Osteoblast (primary cell): Measurements from ENCODE around the gene CCDC12. TPM values are rescaled to one million over a fixed set of nuclear protein-coding genes. Genes with fewer than 3 reads are reported as not detected.

ENCODE experiments used
- DNase-seq: peaks from one replicate; pipeline ENCODE4 v3.0.0; 2011; ENCODE audit warnings: low spot score, mixed read lengths; ENCODE audit not compliant: insufficient read length; ENCODE audit errors: missing footprints
- H2AFZ ChIP-seq: 2 replicates; pipeline ENCODE4 v1.6.0; 2011; ENCODE audit warnings: mild to moderate bottlenecking, low read length
- H3K27ac ChIP-seq: 2 replicates; pipeline ENCODE4 v1.5.1; 2011; ENCODE audit warnings: mild to moderate bottlenecking, low read depth, low read length, moderate library complexity
- H3K27me3 ChIP-seq: 2 replicates; pipeline ENCODE4 v1.6.0; 2012; ENCODE audit warnings: mild to moderate bottlenecking, control low read depth, inconsistent platforms, low read length, moderate library complexity; ENCODE audit not compliant: insufficient read depth
- H3K36me3 ChIP-seq: 2 replicates; pipeline ENCODE4 v1.5.1; 2011; ENCODE audit warnings: mild to moderate bottlenecking, low read length, control low read depth, moderate library complexity; ENCODE audit not compliant: insufficient read depth
- H3K4me1 ChIP-seq: 2 replicates; pipeline ENCODE4 v1.5.1; 2011; ENCODE audit warnings: mild to moderate bottlenecking, low read length, control low read depth, moderate library complexity; ENCODE audit not compliant: insufficient read depth
- H3K4me2 ChIP-seq: 2 replicates; pipeline ENCODE4 v1.6.0; 2011; ENCODE audit warnings: mild to moderate bottlenecking, low read length; ENCODE audit not compliant: insufficient read depth
- H3K4me3 ChIP-seq: fragments of 200-600 bp; sonication (generic); 3 replicates; pipeline ENCODE4 v1.5.1; 2012; ENCODE audit warnings: mild to moderate bottlenecking, low read length, inconsistent platforms; ENCODE audit not compliant: insufficient read depth
- H3K79me2 ChIP-seq: 2 replicates; pipeline ENCODE4 v1.6.0; 2012; ENCODE audit warnings: mild to moderate bottlenecking, low read length, control low read depth, inconsistent platforms; ENCODE audit not compliant: insufficient read depth
- H3K9me3 ChIP-seq: 2 replicates; pipeline ENCODE4 v1.5.1; 2011; ENCODE audit warnings: low read depth, low read length, control low read depth
- H4K20me1 ChIP-seq: 2 replicates; pipeline ENCODE4 v1.6.0; 2012; ENCODE audit warnings: mild to moderate bottlenecking, low read length, control low read depth; ENCODE audit not compliant: insufficient read depth
- CTCF ChIP-seq: IDR thresholded peaks from 2 replicates; pipeline ENCODE4 v1.5.1; 2011; ENCODE audit warnings: mild to moderate bottlenecking, low read depth, low read length, moderate library complexity; ENCODE audit errors: extremely low read depth
- total RNA-seq: library from RNA; depleted of rRNA; stranded (reverse); fragments of >200 nt; gene quantifications from 2 replicates; pipeline ENCODE4 v1.2.3, GENCODE V29; 2012

CCDC12 gene
- total RNA-seq, 1 donor, result 20.6 TPM

- Histone ChIP-seq H3K36me3 (peaks cover 4% of the 10 kb centered on the region), H3K27ac (no peak overlapping the region), H3K4me1 (peaks cover 9% of the 10 kb centered on the region), H3K4me2 (no peak overlapping the region), H3K4me3 (no peak overlapping the region), H3K9me3 (no peaks in the 10 kb centered on the region), H3K79me2 (peaks cover 97% of the 10 kb centered on the region), H4K20me1 (peaks cover 84% of the 10 kb centered on the region), H2AFZ (no peak overlapping the region), H3K27me3 (no peaks in the 10 kb centered on the region)
- DNase-seq, result no peak
- TF ChIP-seq CTCF, result no peak
Observed at GRCh38 chr3:46957092-46957820, 19.3 kb downstream of the CCDC12 start.

- peaks cover 9% of the 10 kb centered on the region for H3K4me1 ChIP-seq
- TF ChIP-seq CTCF, result no peak
- H3K4me3 ChIP-seq, result no peak overlapping the region
- H3K9me3 ChIP-seq, result no peaks in the 10 kb centered on the region
- H3K4me2 ChIP-seq, result no peak overlapping the region
- no peaks in the 10 kb centered on the region for H3K27me3 ChIP-seq
- H3K79me2 ChIP-seq, result peaks cover 96% of the 10 kb centered on the region
- DNase-seq, result no peak
- H4K20me1 ChIP-seq, result peaks cover 82% of the 10 kb centered on the region
- no peak overlapping the region for H2AFZ ChIP-seq
- peaks cover 4% of the 10 kb centered on the region for H3K36me3 ChIP-seq
- no peak overlapping the region for H3K27ac ChIP-seq
Observed at GRCh38 chr3:46955801-46956259, 20.7 kb downstream of the CCDC12 start.

GRCh38 chr3:46955157-46955556, 21.4 kb downstream of the CCDC12 start:
- peaks cover 4% of the 10 kb centered on the region for H3K36me3 ChIP-seq
- DNase-seq, result no peak
- H2AFZ ChIP-seq, result no peak overlapping the region
- H3K79me2 ChIP-seq, result peaks cover 96% of the 10 kb centered on the region
- peaks cover 5% of the 10 kb centered on the region for H3K4me1 ChIP-seq
- no peak overlapping the region for H3K4me3 ChIP-seq
- no peaks in the 10 kb centered on the region for H3K9me3 ChIP-seq
- H4K20me1 ChIP-seq, result peaks cover 81% of the 10 kb centered on the region
- no peak overlapping the region for H3K4me2 ChIP-seq
- no peak overlapping the region for H3K27ac ChIP-seq
- H3K27me3 ChIP-seq, result no peaks in the 10 kb centered on the region
- TF ChIP-seq CTCF, result no peak

- TF ChIP-seq CTCF, result no peak
- no peak overlapping the region for H3K27ac ChIP-seq
- H4K20me1 ChIP-seq, result peaks cover 79% of the 10 kb centered on the region
- DNase-seq, result no peak
- no peak overlapping the region for H2AFZ ChIP-seq
- H3K4me2 ChIP-seq, result no peak overlapping the region
- H3K4me3 ChIP-seq, result no peak overlapping the region
- H3K4me1 ChIP-seq, result no peaks in the 10 kb centered on the region
- H3K79me2 ChIP-seq, result peaks cover 95% of the 10 kb centered on the region
- H3K27me3 ChIP-seq, result no peaks in the 10 kb centered on the region
- peaks cover under 1% of the 10 kb centered on the region for H3K36me3 ChIP-seq
- no peaks in the 10 kb centered on the region for H3K9me3 ChIP-seq
Observed at GRCh38 chr3:46954178-46954577, 22.4 kb downstream of the CCDC12 start.
